Effector memory CD4-positive, alpha-beta T cell (primary cell): ENCODE data around the gene VARS2.

Source experiments
- DNase-seq, 3 donors: peaks; one replicate each; pipeline ENCODE4 v3.0.0-alpha.2; 2020
- H3K27ac ChIP-seq: 2 replicates; pipeline ENCODE4 v1.7.0; 2013; ENCODE audit warnings: mild to moderate bottlenecking, low read length, moderate library complexity; ENCODE audit not compliant: insufficient read depth, poor library complexity, severe bottlenecking
- H3K27me3 ChIP-seq: replicated peaks from 2 replicates; pipeline ENCODE4 v1.7.0; 2013; ENCODE audit warnings: mild to moderate bottlenecking, low read length; ENCODE audit not compliant: insufficient read depth, control insufficient read depth, poor library complexity, severe bottlenecking
- H3K36me3 ChIP-seq: 2 replicates; pipeline ENCODE4 v1.7.0; 2013; ENCODE audit warnings: mild to moderate bottlenecking, low read length, moderate library complexity; ENCODE audit not compliant: control insufficient read depth, insufficient read depth
- H3K4me1 ChIP-seq: 2 replicates; pipeline ENCODE4 v1.7.0; 2013; ENCODE audit warnings: low read length, mild to moderate bottlenecking; ENCODE audit not compliant: control insufficient read depth, insufficient read depth, poor library complexity, severe bottlenecking
- H3K4me3 ChIP-seq: 2 replicates; pipeline ENCODE4 v1.7.0; 2013; ENCODE audit warnings: low read length, low read depth, mild to moderate bottlenecking; ENCODE audit not compliant: insufficient read depth, poor library complexity, severe bottlenecking
- H3K9me3 ChIP-seq: 2 replicates; pipeline ENCODE4 v1.7.0; 2013; ENCODE audit warnings: mild to moderate bottlenecking, low read length, moderate library complexity; ENCODE audit not compliant: control insufficient read depth

The VARS2 gene

DNA sequence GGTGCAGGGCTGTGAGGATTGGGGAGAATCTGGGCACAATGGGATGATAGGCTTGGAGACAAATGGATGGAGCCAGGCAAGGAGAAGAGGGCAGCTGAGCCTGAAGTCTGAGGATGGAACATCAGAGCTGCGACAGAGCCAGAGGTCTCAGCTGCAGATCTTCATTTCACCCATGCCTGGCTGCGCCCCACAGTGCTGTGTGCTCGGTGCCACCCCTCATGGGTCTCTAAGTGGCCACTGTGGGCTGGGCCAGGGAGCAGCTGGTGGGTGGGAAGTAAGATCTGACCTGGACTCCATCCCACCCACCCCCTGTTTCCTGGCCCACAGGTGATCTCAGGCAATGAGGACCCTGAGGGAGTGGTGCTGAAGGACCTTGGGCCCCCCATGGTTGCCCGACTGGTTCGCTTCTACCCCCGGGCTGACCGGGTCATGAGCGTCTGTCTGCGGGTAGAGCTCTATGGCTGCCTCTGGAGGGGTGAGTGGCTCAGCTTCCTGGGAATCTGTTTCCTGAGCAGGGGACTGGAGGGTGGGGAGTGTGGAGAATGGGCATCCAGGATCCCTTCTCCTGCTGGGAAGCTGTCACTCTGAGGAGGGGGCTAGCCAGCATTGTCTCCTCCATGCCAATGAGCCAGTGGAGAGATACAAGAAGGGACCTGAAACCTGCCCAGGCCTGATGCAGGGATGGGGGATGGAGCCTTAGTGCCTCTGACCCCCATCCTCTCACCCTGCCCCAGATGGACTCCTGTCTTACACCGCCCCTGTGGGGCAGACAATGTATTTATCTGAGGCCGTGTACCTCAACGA, 23.2 kb upstream of the VARS2 start:
- no peaks in the 10 kb centered on the region for H3K27me3 ChIP-seq
- no peaks in the 10 kb centered on the region for H3K36me3 ChIP-seq
- no peaks in the 10 kb centered on the region for H3K9me3 ChIP-seq
- no peak overlapping the region for H3K27ac ChIP-seq
- no peak for DNase-seq
- H3K4me3 ChIP-seq = no peak overlapping the region
- peaks cover 6% of the 10 kb centered on the region for H3K4me1 ChIP-seq

DNA sequence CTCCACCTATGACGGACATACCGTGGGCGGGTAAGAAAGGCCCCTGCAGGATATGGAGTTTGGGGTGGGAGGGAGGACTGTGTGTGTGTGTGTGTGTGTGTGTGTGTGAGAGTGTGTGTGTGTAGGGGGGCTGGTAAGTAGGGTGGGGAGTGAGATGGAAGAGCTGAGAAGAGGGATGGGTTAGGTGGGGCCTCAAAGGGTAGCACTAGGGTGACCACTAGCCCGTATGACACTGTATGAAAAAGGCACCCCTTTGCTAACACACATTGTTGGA, 22.7 kb upstream of the VARS2 start:
- H3K27me3 ChIP-seq = no peaks in the 10 kb centered on the region

DNA sequence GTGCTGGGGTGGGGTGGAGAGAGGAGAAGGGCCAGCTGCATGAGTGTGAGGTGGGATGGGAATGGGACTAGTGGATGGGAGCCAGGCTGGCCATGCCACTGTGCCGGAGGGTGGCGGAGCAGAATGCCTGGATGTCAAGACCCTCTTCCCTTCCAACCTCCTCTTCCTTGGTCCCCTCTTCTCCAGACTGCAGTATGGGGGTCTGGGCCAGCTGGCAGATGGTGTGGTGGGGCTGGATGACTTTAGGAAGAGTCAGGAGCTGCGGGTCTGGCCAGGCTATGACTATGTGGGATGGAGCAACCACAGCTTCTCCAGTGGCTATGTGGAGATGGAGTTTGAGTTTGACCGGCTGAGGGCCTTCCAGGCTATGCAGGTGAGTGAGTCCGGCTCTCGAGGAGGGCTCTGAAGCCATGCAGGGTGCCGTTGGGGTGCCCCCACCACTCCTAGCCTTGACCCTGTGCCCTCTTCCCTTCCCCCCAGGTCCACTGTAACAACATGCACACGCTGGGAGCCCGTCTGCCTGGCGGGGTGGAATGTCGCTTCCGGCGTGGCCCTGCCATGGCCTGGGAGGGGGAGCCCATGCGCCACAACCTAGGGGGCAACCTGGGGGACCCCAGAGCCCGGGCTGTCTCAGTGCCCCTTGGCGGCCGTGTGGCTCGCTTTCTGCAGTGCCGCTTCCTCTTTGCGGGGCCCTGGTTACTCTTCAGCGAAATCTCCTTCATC, 22.1 kb upstream of the VARS2 start:
- H3K27ac ChIP-seq = no peak overlapping the region
- no peaks in the 10 kb centered on the region for H3K9me3 ChIP-seq
- no peak for DNase-seq
- no peaks in the 10 kb centered on the region for H3K4me1 ChIP-seq
- no peak overlapping the region for H3K4me3 ChIP-seq
- H3K36me3 ChIP-seq = no peaks in the 10 kb centered on the region
- H3K27me3 ChIP-seq = no peaks in the 10 kb centered on the region

More for the DNA sequence above, 22.7 kb upstream of the VARS2 start:
- Histone ChIP-seq H3K4me1 (peaks cover 1% of the 10 kb centered on the region), H3K36me3 (no peaks in the 10 kb centered on the region), H3K4me3 (no peak overlapping the region), H3K9me3 (no peaks in the 10 kb centered on the region), H3K27ac (no peak overlapping the region)
- DNase-seq = no peak

DNA sequence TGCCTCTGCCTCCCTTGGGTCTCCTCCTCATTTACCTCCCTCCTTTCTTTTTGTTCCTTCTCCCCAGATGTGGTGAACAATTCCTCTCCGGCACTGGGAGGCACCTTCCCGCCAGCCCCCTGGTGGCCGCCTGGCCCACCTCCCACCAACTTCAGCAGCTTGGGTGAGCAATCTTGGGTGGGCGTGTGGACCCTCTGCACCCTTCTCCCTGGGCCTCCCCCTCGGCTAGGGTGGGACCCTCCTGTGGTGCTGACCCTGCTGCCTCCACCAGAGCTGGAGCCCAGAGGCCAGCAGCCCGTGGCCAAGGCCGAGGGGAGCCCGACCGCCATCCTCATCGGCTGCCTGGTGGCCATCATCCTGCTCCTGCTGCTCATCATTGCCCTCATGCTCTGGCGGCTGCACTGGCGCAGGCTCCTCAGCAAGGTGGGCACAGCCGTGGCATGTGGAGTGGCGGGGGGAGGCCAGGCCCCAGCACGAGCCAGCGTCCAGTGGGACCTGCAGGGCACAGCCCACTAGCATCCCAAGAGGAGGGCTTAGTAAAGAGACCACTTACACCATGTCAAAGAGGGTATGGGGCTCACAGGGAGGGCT, 20.9 kb upstream of the VARS2 start:
- DNase-seq = no peak
- H3K4me1 ChIP-seq = no peaks in the 10 kb centered on the region
- no peak overlapping the region for H3K27ac ChIP-seq
- no peaks in the 10 kb centered on the region for H3K36me3 ChIP-seq
- no peak overlapping the region for H3K4me3 ChIP-seq
- H3K27me3 ChIP-seq = no peaks in the 10 kb centered on the region
- no peaks in the 10 kb centered on the region for H3K9me3 ChIP-seq

DNA sequence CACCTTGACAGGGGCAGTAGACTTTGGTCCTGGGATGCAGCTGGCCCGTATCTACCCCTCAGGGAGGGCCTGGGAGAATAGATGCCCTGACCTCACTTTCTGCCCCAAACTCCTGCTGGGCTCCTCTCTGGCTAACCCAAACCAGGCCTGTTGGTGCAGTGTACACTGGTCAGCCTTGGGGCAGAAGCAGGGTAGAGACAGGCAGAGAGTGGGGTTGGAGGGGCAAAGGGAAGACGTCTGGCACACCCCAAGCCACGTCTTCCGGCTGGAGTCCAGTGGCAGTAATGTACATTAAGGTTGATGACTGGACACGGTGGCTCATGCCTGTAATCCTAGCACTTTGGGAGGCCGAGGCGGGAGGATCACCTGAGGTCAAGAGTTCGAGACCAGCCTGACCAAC, 20.4 kb upstream of the VARS2 start:
- DNase-seq = no peak
- Histone ChIP-seq H3K4me1 (no peaks in the 10 kb centered on the region), H3K27ac (no peak overlapping the region), H3K4me3 (no peak overlapping the region), H3K9me3 (no peaks in the 10 kb centered on the region), H3K36me3 (no peaks in the 10 kb centered on the region), H3K27me3 (no peaks in the 10 kb centered on the region)

DNA sequence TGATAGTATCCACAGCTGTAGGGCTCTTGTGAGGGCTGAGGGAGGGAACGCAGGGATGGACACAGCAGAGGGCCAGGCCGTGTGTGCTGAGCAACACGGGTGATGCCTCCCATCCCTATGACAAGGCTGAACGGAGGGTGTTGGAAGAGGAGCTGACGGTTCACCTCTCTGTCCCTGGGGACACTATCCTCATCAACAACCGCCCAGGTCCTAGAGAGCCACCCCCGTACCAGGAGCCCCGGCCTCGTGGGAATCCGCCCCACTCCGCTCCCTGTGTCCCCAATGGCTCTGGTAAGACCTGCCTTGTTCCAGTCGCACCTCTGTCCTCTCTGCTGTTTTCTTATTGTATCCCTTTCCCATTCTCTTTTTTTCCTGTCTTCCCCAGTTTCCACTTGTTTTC, 19.7 kb upstream of the VARS2 start:
- DNase-seq = no peak
- Histone ChIP-seq H3K27ac (no peak overlapping the region), H3K36me3 (no peaks in the 10 kb centered on the region), H3K9me3 (no peaks in the 10 kb centered on the region), H3K4me1 (no peaks in the 10 kb centered on the region), H3K4me3 (no peak overlapping the region), H3K27me3 (no peaks in the 10 kb centered on the region)

DNA sequence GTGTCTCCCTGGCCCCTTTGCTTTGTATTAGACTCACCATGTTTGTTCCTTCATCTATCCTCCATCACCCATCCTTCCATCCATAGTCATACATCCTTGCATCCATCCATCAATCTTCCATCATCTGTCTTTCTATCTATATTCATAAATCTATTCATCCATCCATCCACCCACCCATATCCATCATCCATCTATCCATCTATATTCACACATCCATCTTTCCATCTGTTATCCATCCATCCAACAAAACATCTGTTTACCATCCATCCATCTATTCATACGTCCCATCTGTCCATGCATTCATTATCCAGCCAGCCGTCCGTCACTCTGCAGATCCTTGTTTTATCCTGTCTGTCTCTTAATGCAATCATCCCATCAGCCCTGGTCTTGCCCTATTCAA, 19.1 kb upstream of the VARS2 start:
- H3K4me1 ChIP-seq = no peaks in the 10 kb centered on the region
- H3K36me3 ChIP-seq = no peaks in the 10 kb centered on the region
- DNase-seq = no peak
- no peak overlapping the region for H3K27ac ChIP-seq
- no peak overlapping the region for H3K4me3 ChIP-seq
- H3K27me3 ChIP-seq = no peaks in the 10 kb centered on the region
- H3K9me3 ChIP-seq = no peaks in the 10 kb centered on the region

DNA sequence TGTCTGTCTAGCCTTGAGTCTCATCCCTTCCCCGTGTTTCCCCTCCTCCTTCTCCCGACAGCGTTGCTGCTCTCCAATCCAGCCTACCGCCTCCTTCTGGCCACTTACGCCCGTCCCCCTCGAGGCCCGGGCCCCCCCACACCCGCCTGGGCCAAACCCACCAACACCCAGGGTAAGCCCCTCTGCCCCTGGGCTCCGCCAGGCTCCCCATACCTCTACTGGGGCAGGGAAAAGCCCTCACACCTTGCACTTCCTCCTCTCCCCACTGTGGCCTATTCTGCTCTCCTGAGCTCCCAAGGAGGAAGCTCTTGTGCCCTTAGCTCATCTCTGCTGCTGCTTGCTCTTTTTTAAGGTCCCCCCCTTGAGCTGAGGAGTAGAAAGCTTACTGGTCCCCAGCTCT, 18.7 kb upstream of the VARS2 start:
- Histone ChIP-seq H3K4me3 (no peak overlapping the region), H3K27ac (no peak overlapping the region), H3K36me3 (no peaks in the 10 kb centered on the region), H3K9me3 (no peaks in the 10 kb centered on the region), H3K27me3 (no peaks in the 10 kb centered on the region), H3K4me1 (no peaks in the 10 kb centered on the region)
- DNase-seq = no peak

DNA sequence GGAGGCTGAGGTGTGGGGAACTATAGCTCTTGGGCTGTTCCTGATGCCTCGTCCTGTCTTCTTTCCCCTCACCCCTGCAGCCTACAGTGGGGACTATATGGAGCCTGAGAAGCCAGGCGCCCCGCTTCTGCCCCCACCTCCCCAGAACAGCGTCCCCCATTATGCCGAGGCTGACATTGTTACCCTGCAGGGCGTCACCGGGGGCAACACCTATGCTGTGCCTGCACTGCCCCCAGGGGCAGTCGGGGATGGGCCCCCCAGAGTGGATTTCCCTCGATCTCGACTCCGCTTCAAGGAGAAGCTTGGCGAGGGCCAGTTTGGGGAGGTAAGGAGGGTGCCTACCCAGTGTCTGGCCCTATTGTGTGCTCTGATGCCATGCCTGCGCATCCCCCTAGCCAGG, 17.5 kb upstream of the VARS2 start:
- Histone ChIP-seq H3K4me3 (no peak overlapping the region), H3K27ac (no peak overlapping the region), H3K9me3 (no peaks in the 10 kb centered on the region), H3K27me3 (no peaks in the 10 kb centered on the region), H3K36me3 (no peaks in the 10 kb centered on the region), H3K4me1 (no peaks in the 10 kb centered on the region)
- no peak for DNase-seq

DNA sequence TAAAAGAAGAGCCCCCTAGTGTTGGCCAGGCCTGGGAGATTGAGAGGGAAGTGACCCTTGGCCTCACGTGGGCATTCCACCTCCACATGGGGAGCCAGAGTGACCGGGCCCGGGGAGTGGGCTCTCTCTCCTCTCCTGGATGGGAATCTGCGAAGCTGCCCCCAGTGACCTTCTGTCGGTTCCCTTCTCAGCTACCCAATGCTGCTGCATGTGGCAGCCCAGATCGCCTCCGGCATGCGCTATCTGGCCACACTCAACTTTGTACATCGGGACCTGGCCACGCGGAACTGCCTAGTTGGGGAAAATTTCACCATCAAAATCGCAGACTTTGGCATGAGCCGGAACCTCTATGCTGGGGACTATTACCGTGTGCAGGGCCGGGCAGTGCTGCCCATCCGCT, 16.2 kb upstream of the VARS2 start:
- DNase-seq = no peak
- Histone ChIP-seq H3K4me1 (no peaks in the 10 kb centered on the region), H3K9me3 (no peaks in the 10 kb centered on the region), H3K27me3 (no peaks in the 10 kb centered on the region), H3K4me3 (no peak overlapping the region), H3K36me3 (no peaks in the 10 kb centered on the region), H3K27ac (no peak overlapping the region)
